HepG2 (cell line): ENCODE measurements around the gene SOX13. TPM values are rescaled to one million over a fixed set of nuclear protein-coding genes. Genes with fewer than 3 reads are reported as not detected.
A peak's percentile ranks its signal among the peaks of the same experiment; 100 is the strongest.

Experiments
- ASH2L ChIP-seq: fragments of 300-600, 200-600 bp; sonication (generic); IDR thresholded peaks from 2 replicates; pipeline ENCODE4 v1.7.0; 2017; ENCODE audit warnings: low read depth, mild to moderate bottlenecking, moderate library complexity, mixed read lengths, low read length; ENCODE audit not compliant: insufficient read length
- HNF4A ChIP-seq: sonication (generic); formaldehyde crosslinking; IDR thresholded peaks from 2 replicates; pipeline ENCODE4 v1.4.0; 2020; ENCODE audit warnings: missing genetic modification reagents
- IKZF4 ChIP-seq: sonication (generic); formaldehyde crosslinking; IDR thresholded peaks from 2 replicates; pipeline ENCODE4 v1.5.1; 2020; ENCODE audit warnings: borderline replicate concordance, mild to moderate bottlenecking, low read depth, missing genetic modification reagents; ENCODE audit errors: not compliant biosample characterization
- KAT7 ChIP-seq: IDR thresholded peaks from 2 replicates; pipeline ENCODE4 v1.6.1; 2018; ENCODE audit warnings: borderline replicate concordance, missing compliant biosample characterization
- NRL ChIP-seq: sonication (generic); formaldehyde crosslinking; IDR thresholded peaks from 2 replicates; pipeline ENCODE4 v1.5.0; 2020; ENCODE audit warnings: missing genetic modification reagents, mild to moderate bottlenecking, moderate library complexity, borderline replicate concordance
- RCOR2 ChIP-seq: IDR thresholded peaks from 2 replicates; pipeline ENCODE4 v1.6.1; 2016; ENCODE audit warnings: missing biosample characterization, missing genetic modification reagents
- RFXANK ChIP-seq: IDR thresholded peaks from 2 replicates; pipeline ENCODE4 v1.6.1; 2016
- SP5 ChIP-seq: IDR thresholded peaks from 2 replicates; pipeline ENCODE4 v1.6.1; 2016; ENCODE audit warnings: low read depth, borderline replicate concordance
- YEATS2 ChIP-seq: sonication (generic); formaldehyde crosslinking; IDR thresholded peaks from 2 replicates; pipeline ENCODE4 v1.4.0; 2020; ENCODE audit warnings: missing genetic modification reagents, borderline replicate concordance
- ZC3H4 ChIP-seq: sonication (generic); formaldehyde crosslinking; IDR thresholded peaks from 2 replicates; pipeline ENCODE4 v1.4.0; 2020; ENCODE audit warnings: missing genetic modification reagents, borderline replicate concordance
- ZNF350 ChIP-seq: sonication (generic); formaldehyde crosslinking; IDR thresholded peaks from 2 replicates; pipeline ENCODE4 v1.4.0; 2020; ENCODE audit warnings: mild to moderate bottlenecking, low read depth, missing genetic modification reagents, borderline replicate concordance
- ZNF354B ChIP-seq: sonication (generic); formaldehyde crosslinking; IDR thresholded peaks from 2 replicates; pipeline ENCODE4 v1.8.0; 2022; ENCODE audit warnings: mild to moderate bottlenecking, missing genetic modification reagents
- ZNF451 ChIP-seq: sonication (generic); formaldehyde crosslinking; IDR thresholded peaks from 2 replicates; pipeline ENCODE4 v1.5.0; 2020; ENCODE audit warnings: mild to moderate bottlenecking, missing genetic modification reagents
- ZNF552 ChIP-seq: sonication (generic); formaldehyde crosslinking; IDR thresholded peaks from 2 replicates; pipeline ENCODE4 v1.9.0; 2022; ENCODE audit warnings: missing genetic modification reagents, mild to moderate bottlenecking, borderline replicate concordance
- ZNF607 ChIP-seq: sonication (generic); formaldehyde crosslinking; IDR thresholded peaks from 2 replicates; pipeline ENCODE4 v1.5.1; 2020; ENCODE audit warnings: missing genetic modification reagents, mild to moderate bottlenecking, borderline replicate concordance
- ZNF619 ChIP-seq: sonication (generic); formaldehyde crosslinking; IDR thresholded peaks from 2 replicates; pipeline ENCODE4 v1.4.0; 2020; ENCODE audit warnings: mild to moderate bottlenecking, missing genetic modification reagents
- polyA plus RNA-seq, 8 experiments: library from polyadenylated mRNA; depleted of rRNA in 3 of 8; stranded (reverse) in 7 of 8; unstranded in 1 of 8; fragments of >200 nt; fragmentation: Illumina TruSeq in 4 of 8; extraction: Trizol in 4 of 8; gene quantifications; 2 replicates each; pipeline versions ENCODE4 v1.2.1 to v1.2.3, GENCODE V29; 2011 to 2016; ENCODE audit warnings: low read depth in 4 of 8, missing spikeins in 1 of 8, mixed read lengths in 1 of 8; ENCODE audit not compliant: insufficient read depth in 1 of 8
- total RNA-seq, 5 experiments: library from RNA; depleted of rRNA; stranded (reverse); fragments of >200 nt; fragmentation: Illumina TruSeq; extraction: Trizol; gene quantifications; 2 replicates each; pipeline ENCODE4 v1.2.3, GENCODE V29; 2016; ENCODE audit warnings: low read depth in 1 of 5
- TF ChIP-seq, protein P1 (sequence below): sonication (generic); formaldehyde crosslinking; IDR thresholded peaks from 2 replicates; pipeline ENCODE4 v1.8.1; 2023; ENCODE audit warnings: mild to moderate bottlenecking, moderate library complexity, missing genetic modification reagents
- TF ChIP-seq, protein P2 (sequence below): sonication (generic); formaldehyde crosslinking; IDR thresholded peaks from 2 replicates; pipeline ENCODE4 v1.4.0; 2020; ENCODE audit warnings: mild to moderate bottlenecking, missing genetic modification reagents
- TF ChIP-seq, protein P3 (sequence below): sonication (generic); formaldehyde crosslinking; IDR thresholded peaks from 2 replicates; pipeline ENCODE4 v1.4.0; 2020; ENCODE audit warnings: mild to moderate bottlenecking, missing genetic modification reagents

Gene SOX13
- total and polyA plus RNA-seq, 2 of the 13 experiments (the other 11 are each of a cell fraction or from before 2014, with no cell fraction given): 13.3 to 15.8 TPM

DNA sequence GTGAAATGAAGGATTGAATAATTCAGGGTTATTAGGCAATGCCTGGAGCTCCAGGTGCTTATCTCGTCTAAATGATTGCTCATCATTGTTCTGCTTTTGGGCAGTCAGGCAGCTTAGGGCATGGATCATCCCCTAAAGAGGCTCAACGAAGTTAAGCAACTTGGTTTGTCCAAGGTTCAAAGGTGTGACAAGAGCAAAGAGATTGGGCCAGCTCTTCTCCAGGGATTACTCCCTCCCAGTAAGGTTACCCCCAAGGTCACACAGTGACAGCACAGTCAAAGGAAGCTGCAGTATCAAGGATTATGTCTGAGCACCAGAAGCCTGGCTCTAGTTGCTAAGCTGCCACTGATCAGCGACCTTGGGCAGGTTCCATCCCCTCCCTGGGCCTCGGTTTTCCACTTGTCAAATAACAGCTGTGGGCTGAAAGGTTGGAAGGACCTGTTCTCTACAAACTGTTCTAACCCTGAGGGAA, 72.2 kb downstream of the SOX13 start (continued):
- TF ChIP-seq YEATS2 (peak; percentile 47; the same call in 1 of the 2 replicates), ZNF619 (CRISPR knock-in tag) (0 out of 2 replicates have a peak, but pooled peaks have one; percentile 18), ASH2L (peak; percentile 47), RFXANK (CRISPR knock-in tag) (no peak), ZNF451 (CRISPR knock-in tag) (no peak), IKZF4 (no peak), NRL (CRISPR knock-in tag) (no peak), KAT7 (no peak), ZNF552 (CRISPR knock-in tag) (no peak), HNF4A (CRISPR knock-in tag) (peak; percentile 99), ZNF350 (CRISPR knock-in tag) (peak; percentile 79), RCOR2 (peak; percentile 93), ZC3H4 (CRISPR knock-in tag) (no peak), ZNF607 (CRISPR knock-in tag) (no peak), ZNF354B (no peak), SP5 (CRISPR knock-in tag) (peak; percentile 52; the same call in 1 of the 2 replicates)
- TF ChIP-seq, protein P1, sequence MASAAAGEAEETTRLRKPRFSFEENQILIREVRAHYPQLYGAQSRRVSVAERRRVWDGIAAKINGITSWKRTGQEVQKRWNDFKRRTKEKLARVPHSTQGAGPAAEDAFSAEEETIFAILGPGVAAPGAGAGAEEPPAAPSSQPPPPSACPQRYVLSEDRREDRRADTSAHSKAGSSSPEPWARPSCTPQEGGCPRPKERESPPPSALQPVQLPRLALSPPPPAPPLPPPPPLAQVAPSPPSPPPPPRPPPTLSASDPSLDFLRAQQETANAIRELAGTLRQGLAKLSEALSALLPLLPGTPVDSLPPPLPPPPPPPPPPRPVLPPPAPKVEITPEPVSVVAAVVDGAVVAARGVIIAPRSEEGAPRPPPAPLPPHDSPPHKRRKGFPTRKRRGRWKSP: 0 out of 2 replicates have a peak, but pooled peaks have one; percentile 53
- TF ChIP-seq, protein P2, sequence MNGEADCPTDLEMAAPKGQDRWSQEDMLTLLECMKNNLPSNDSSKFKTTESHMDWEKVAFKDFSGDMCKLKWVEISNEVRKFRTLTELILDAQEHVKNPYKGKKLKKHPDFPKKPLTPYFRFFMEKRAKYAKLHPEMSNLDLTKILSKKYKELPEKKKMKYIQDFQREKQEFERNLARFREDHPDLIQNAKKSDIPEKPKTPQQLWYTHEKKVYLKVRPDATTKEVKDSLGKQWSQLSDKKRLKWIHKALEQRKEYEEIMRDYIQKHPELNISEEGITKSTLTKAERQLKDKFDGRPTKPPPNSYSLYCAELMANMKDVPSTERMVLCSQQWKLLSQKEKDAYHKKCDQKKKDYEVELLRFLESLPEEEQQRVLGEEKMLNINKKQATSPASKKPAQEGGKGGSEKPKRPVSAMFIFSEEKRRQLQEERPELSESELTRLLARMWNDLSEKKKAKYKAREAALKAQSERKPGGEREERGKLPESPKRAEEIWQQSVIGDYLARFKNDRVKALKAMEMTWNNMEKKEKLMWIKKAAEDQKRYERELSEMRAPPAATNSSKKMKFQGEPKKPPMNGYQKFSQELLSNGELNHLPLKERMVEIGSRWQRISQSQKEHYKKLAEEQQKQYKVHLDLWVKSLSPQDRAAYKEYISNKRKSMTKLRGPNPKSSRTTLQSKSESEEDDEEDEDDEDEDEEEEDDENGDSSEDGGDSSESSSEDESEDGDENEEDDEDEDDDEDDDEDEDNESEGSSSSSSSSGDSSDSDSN (CRISPR knock-in tag): peak; percentile 37; the same call in 1 of the 2 replicates
- TF ChIP-seq, protein P3, sequence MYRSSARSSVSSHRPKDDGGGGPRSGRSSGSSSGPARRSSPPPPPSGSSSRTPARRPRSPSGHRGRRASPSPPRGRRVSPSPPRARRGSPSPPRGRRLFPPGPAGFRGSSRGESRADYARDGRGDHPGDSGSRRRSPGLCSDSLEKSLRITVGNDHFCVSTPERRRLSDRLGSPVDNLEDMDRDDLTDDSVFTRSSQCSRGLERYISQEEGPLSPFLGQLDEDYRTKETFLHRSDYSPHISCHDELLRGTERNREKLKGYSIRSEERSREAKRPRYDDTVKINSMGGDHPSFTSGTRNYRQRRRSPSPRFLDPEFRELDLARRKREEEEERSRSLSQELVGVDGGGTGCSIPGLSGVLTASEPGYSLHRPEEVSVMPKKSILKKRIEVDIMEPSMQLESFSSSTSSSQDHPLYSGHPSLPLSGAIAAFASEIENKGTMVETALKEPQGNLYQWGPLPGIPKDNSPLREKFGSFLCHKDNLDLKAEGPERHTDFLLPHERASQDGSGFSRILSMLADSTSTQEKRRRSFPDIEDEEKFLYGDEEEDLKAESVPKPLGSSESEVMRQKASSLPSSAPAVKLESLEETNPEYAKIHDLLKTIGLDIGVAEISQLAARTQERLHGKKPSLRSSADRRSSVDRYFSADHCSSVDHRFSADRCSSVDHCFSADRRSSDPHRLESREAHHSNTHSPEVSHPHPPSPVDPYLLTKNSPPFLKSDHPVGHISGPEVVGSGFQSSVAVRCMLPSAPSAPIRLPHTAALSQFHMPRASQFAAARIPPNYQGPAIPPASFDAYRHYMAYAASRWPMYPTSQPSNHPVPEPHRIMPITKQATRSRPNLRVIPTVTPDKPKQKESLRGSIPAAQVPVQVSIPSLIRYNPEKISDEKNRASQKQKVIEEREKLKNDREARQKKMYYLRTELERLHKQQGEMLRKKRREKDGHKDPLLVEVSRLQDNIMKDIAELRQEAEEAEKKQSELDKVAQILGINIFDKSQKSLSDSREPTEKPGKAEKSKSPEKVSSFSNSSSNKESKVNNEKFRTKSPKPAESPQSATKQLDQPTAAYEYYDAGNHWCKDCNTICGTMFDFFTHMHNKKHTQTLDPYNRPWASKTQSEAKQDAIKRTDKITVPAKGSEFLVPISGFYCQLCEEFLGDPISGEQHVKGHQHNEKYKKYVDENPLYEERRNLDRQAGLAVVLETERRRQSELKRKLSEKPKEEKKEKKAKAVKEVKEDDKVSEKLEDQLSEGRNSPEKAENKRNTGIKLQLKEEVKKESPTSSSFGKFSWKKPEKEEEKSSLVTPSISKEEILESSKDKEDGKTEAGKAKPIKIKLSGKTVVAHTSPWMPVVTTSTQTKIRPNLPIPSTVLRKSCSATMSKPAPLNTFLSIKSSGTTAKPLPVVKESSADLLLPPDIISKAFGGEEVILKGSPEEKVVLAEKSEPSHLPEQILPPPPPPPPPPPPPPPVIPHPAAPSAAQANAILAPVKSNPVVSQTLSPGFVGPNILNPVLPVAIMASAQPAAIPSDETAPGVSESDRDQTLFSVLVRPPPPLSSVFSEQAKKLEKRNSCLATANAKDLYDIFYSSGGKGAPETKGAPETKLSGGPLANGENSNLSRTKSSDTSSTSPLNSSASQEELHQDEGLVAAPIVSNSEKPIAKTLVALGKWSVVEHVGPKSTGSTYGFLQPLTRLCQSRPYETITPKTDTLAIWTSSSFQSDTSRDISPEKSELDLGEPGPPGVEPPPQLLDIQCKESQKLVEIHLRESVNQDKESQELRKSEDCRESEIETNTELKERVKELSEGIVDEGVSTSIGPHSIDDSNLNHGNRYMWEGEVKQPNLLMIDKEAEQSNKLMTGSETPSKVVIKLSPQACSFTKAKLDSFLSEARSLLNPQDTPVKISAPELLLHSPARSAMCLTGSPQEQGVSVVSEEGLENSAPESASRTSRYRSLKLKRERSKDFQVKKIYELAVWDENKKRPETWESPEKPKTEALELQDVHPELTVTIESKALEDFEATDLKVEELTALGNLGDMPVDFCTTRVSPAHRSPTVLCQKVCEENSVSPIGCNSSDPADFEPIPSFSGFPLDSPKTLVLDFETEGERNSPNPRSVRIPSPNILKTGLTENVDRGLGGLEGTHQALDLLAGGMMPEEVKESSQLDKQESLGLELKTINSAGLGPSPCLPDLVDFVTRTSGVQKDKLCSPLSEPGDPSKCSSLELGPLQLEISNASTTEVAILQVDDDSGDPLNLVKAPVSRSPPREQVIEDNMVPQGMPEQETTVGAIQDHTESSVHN (CRISPR knock-in tag): no peak
